Measurements from ENCODE around the gene ARHGAP19. TPM values are rescaled to one million over a fixed set of nuclear protein-coding genes. Genes with fewer than 3 reads are reported as not detected.

The ARHGAP19 gene
- polyA plus RNA-seq, 1 donor from 2014 or later: 5.2 TPM

GRCh38 chr10:97336446-97336845 lies 44.0 kb upstream of the ARHGAP19 start:
- Histone ChIP-seq H3K27me3 (ENCODE audit: insufficient read depth, low read depth, low read length) (peaks cover 60% of the 10 kb centered on the region), H3F3A (ENCODE audit: insufficient read depth, low read length, poor library complexity, severe bottlenecking) (peaks cover 3% of the 10 kb centered on the region), H3K36me3 (ENCODE audit: insufficient read depth, low read length) (no peaks in the 10 kb centered on the region), H3K9me2 (ENCODE audit: insufficient read depth, low read length) (no peaks in the 10 kb centered on the region), H3K4me3 (ENCODE audit: low read length) (no peak overlapping the region), H3K4me2 (ENCODE audit: low read length) (no peak overlapping the region), H2AFZ (ENCODE audit: low read depth, low read length) (no peak overlapping the region), H3K27ac (ENCODE audit: low read length) (no peak overlapping the region), H4K20me1 (ENCODE audit: insufficient read depth) (no peaks in the 10 kb centered on the region), H3K9me3 (ENCODE audit: low read length) (no peaks in the 10 kb centered on the region), H3K79me2 (replicated peaks; ENCODE audit: insufficient read depth, low read length) (peaks cover 12% of the 10 kb centered on the region), H3K9ac (ENCODE audit: low read length) (no peak overlapping the region)
- no peak for TF ChIP-seq TAF1 (IDR thresholded peaks at IDR 0.05; ENCODE audit: low read depth)
- TF ChIP-seq CTCF (IDR thresholded peaks at IDR 0.05; ENCODE audit: poor library complexity, severe bottlenecking): no peak
- TF ChIP-seq EZH2 (IDR thresholded peaks at IDR 0.05; ENCODE audit: borderline replicate concordance, insufficient read depth, low read length, poor library complexity, severe bottlenecking): no peak
- peak; percentile 11 for TF ChIP-seq POLR2AphosphoS5 (IDR thresholded peaks at IDR 0.05)

GRCh38 chr10:97336006-97336405 lies 43.6 kb upstream of the ARHGAP19 start:
- no peak overlapping the region for H3K4me3 ChIP-seq (ENCODE audit: low read length)
- H3K9me3 ChIP-seq (ENCODE audit: low read length): no peaks in the 10 kb centered on the region
- H4K20me1 ChIP-seq (ENCODE audit: insufficient read depth): no peaks in the 10 kb centered on the region
- H3K4me2 ChIP-seq (ENCODE audit: low read length): no peak overlapping the region
- H3K9me2 ChIP-seq (ENCODE audit: insufficient read depth, low read length): no peaks in the 10 kb centered on the region
- no peak for TF ChIP-seq EP300 (conservative IDR thresholded peaks at IDR 0.05; ENCODE audit: poor library complexity, severe bottlenecking)
- TF ChIP-seq EZH2 (IDR thresholded peaks at IDR 0.05; ENCODE audit: borderline replicate concordance, insufficient read depth, low read length, poor library complexity, severe bottlenecking): no peak
- TF ChIP-seq POLR2AphosphoS5 (IDR thresholded peaks at IDR 0.05): no peak
- TF ChIP-seq MXI1 (conservative IDR thresholded peaks at IDR 0.05; ENCODE audit: poor library complexity, severe bottlenecking): no peak
- no peak for TF ChIP-seq SMC3 (conservative IDR thresholded peaks at IDR 0.05; ENCODE audit: poor library complexity)
- TF ChIP-seq CTCF (IDR thresholded peaks at IDR 0.05; ENCODE audit: poor library complexity, severe bottlenecking): no peak
- no peak for TF ChIP-seq REST (IDR thresholded peaks at IDR 0.05; ENCODE audit: borderline replicate concordance)
- no peak for TF ChIP-seq TAF1 (IDR thresholded peaks at IDR 0.05; ENCODE audit: low read depth)
- TF ChIP-seq RAD21 (conservative IDR thresholded peaks at IDR 0.05): no peak
- peaks cover 17% of the 10 kb centered on the region for H3K79me2 ChIP-seq (replicated peaks; ENCODE audit: insufficient read depth, low read length)
- H3K27ac ChIP-seq (ENCODE audit: low read length): no peak overlapping the region
- H3K27me3 ChIP-seq (ENCODE audit: insufficient read depth, low read depth, low read length): peaks cover 60% of the 10 kb centered on the region
- H3K36me3 ChIP-seq (ENCODE audit: insufficient read depth, low read length): no peaks in the 10 kb centered on the region
- H3K9ac ChIP-seq (ENCODE audit: low read length): no peak overlapping the region
- H3F3A ChIP-seq (ENCODE audit: insufficient read depth, low read length, poor library complexity, severe bottlenecking): peaks cover 3% of the 10 kb centered on the region
- no peak overlapping the region for H2AFZ ChIP-seq (ENCODE audit: low read depth, low read length)

Measured in neural cell (in vitro differentiated cells).